Activated CD4-positive, alpha-beta memory T cell treated with anti-CD3 and anti-CD28 coated beads, Interleukin-2, amount 10 ng/mL, durations not matched to agents 7 days and 5 days (primary cell): ENCODE measurements around the gene LRRC73. TPM values are rescaled to one million over a fixed set of nuclear protein-coding genes. Genes with fewer than 3 reads are reported as not detected.

Source experiments
- CTCF ChIA-PET: fragments of 350-600 bp; sonication (Branson Sonifier 250); formaldehyde crosslinking; loops from one replicate; lab custom pipeline; 2021; ENCODE audit warnings: antibody characterized with exemption, inconsistent platforms; lab: Charles Lee
- POLR2A ChIA-PET: fragments of 350-600 bp; sonication (Branson Sonifier 250); formaldehyde crosslinking; loops from one replicate; lab custom pipeline; 2021; ENCODE audit warnings: antibody characterized with exemption; lab: Charles Lee
- DNase-seq: peaks from one replicate; pipeline ENCODE4 v3.0.0-alpha.2; 2020
- H3K27ac Mint-ChIP-seq: one replicate; pipeline ENCODE4 v1.8.0; 2021; ENCODE audit warnings: mild to moderate bottlenecking, mixed read lengths
- H3K27me3 Mint-ChIP-seq: one replicate; pipeline ENCODE4 v1.8.0; 2021; ENCODE audit warnings: mixed read lengths
- H3K36me3 Mint-ChIP-seq: one replicate; pipeline ENCODE4 v1.8.0; 2021; ENCODE audit warnings: low read depth, mixed read lengths
- H3K4me1 Mint-ChIP-seq: one replicate; pipeline ENCODE4 v1.8.0; 2021; ENCODE audit warnings: mixed read lengths
- H3K4me3 Mint-ChIP-seq: one replicate; pipeline ENCODE4 v1.8.0; 2021; ENCODE audit warnings: mild to moderate bottlenecking, mixed read lengths
- H3K9me3 Mint-ChIP-seq: one replicate; pipeline ENCODE4 v1.8.0; 2021; ENCODE audit warnings: mixed read lengths
- total RNA-seq, 2 experiments: library from RNA; stranded (reverse); gene quantifications; one replicate each; pipeline ENCODE4 v1.2.3, GENCODE V29; 2021

LRRC73 gene
- total RNA-seq, 2 experiments from 2014 or later, result 0.23 to 0.25 TPM

- Mint-ChIP-seq H3K4me1 (peaks cover 23% of the 10 kb centered on the region), H3K36me3 (peaks cover 15% of the 10 kb centered on the region), H3K27me3 (no peaks in the 10 kb centered on the region), H3K4me3 (no peak overlapping the region), H3K27ac (no peak overlapping the region), H3K9me3 (no peaks in the 10 kb centered on the region)
- CTCF ChIA-PET, result interaction anchor here (1.1 to 5.5 kb wide), 2 partner anchors 9 to 13 kb away, joined by 3 to 35 read pairs; partner anchors contain the start of gene LRRC73
- no peak for DNase-seq
- POLR2A ChIA-PET, result interaction anchor here (0.9 kb wide), 1 partner anchor 113 kb away, joined by 3 read pairs; no protein-coding TSS in a partner anchor
These were observed 13.1 kb downstream of the LRRC73 start for GRCh38 chr6:43497129-43497396.

GRCh38 chr6:43496370-43497128, 13.6 kb downstream of the LRRC73 start:
- Mint-ChIP-seq H3K27me3 (no peaks in the 10 kb centered on the region), H3K36me3 (peaks cover 12% of the 10 kb centered on the region), H3K4me1 (peaks cover 23% of the 10 kb centered on the region), H3K9me3 (no peaks in the 10 kb centered on the region), H3K27ac (no peak overlapping the region), H3K4me3 (no peak overlapping the region)
- no peak for DNase-seq
- POLR2A ChIA-PET, result interaction anchor here (0.9 to 2.3 kb wide), 2 partner anchors 19 to 113 kb away, joined by 3 to 10 read pairs; partner anchors contain the start of gene TJAP1
- CTCF ChIA-PET, result interaction anchor here (0.8 to 5.5 kb wide), 5 partner anchors 10 to 113 kb away, joined by 3 to 35 read pairs (median 4); partner anchors contain the start of genes DLK2 and LRRC73

GRCh38 chr6:43495409-43495941, 14.7 kb downstream of the LRRC73 start:
- peak; percentile 45 for DNase-seq
- H3K27me3 Mint-ChIP-seq, result no peaks in the 10 kb centered on the region
- no peaks in the 10 kb centered on the region for H3K9me3 Mint-ChIP-seq
- ChIA-PET CTCF (interaction anchor here (0.6 to 5.5 kb wide), 9 partner anchors 9 to 266 kb away, joined by 3 to 35 read pairs (median 4); partner anchors contain the start of genes DLK2 and DNPH1), POLR2A (interaction anchor here (0.8 to 2.3 kb wide), 6 partner anchors 10 to 126 kb away, joined by 3 to 10 read pairs (median 4); partner anchors contain the start of genes POLR1C, TJAP1, YIPF3 and ZNF318)
- H3K36me3 Mint-ChIP-seq, result peaks cover 4% of the 10 kb centered on the region
- H3K4me3 Mint-ChIP-seq, result no peak overlapping the region
- peak overlapping the region; percentile 86 for H3K27ac Mint-ChIP-seq
- peaks cover 23% of the 10 kb centered on the region for H3K4me1 Mint-ChIP-seq

- H3K4me3 Mint-ChIP-seq, result no peak overlapping the region
- CTCF ChIA-PET, result interaction anchor here (0.6 to 5.5 kb wide), 8 partner anchors 9 to 265 kb away, joined by 4 to 35 read pairs (median 4); partner anchors contain the start of genes DNPH1, POLR1C and YIPF3
- H3K4me1 Mint-ChIP-seq, result peaks cover 26% of the 10 kb centered on the region
- no peak for DNase-seq
- no peaks in the 10 kb centered on the region for H3K27me3 Mint-ChIP-seq
- H3K36me3 Mint-ChIP-seq, result peaks cover 4% of the 10 kb centered on the region
- POLR2A ChIA-PET, result interaction anchor here (0.7 to 2.3 kb wide), 6 partner anchors 11 to 125 kb away, joined by 3 to 10 read pairs (median 4); partner anchors contain the start of genes TJAP1 and ZNF318
- H3K9me3 Mint-ChIP-seq, result no peaks in the 10 kb centered on the region
- peak overlapping the region; percentile 86 for H3K27ac Mint-ChIP-seq
These were observed 15.4 kb downstream of the LRRC73 start for GRCh38 chr6:43494766-43495165.

GRCh38 chr6:43494321-43494720, 15.8 kb downstream of the LRRC73 start:
- ChIA-PET CTCF (interaction anchor here (0.6 to 5.5 kb wide), 6 partner anchors 10 to 265 kb away, joined by 4 to 35 read pairs (median 4); partner anchors contain the start of genes DNPH1, POLR1C and YIPF3), POLR2A (interaction anchor here (0.7 to 2.3 kb wide), 5 partner anchors 11 to 32 kb away, joined by 3 to 10 read pairs (median 5); partner anchors contain the start of gene TJAP1)
- no peak overlapping the region for H3K4me3 Mint-ChIP-seq
- no peak for DNase-seq
- no peaks in the 10 kb centered on the region for H3K27me3 Mint-ChIP-seq
- no peaks in the 10 kb centered on the region for H3K9me3 Mint-ChIP-seq
- H3K27ac Mint-ChIP-seq, result peak overlapping the region; percentile 14
- H3K4me1 Mint-ChIP-seq, result peaks cover 26% of the 10 kb centered on the region
- peaks cover 4% of the 10 kb centered on the region for H3K36me3 Mint-ChIP-seq

- Mint-ChIP-seq H3K36me3 (peaks cover 2% of the 10 kb centered on the region), H3K4me1 (peaks cover 26% of the 10 kb centered on the region), H3K27ac (peak overlapping the region; percentile 14), H3K9me3 (no peaks in the 10 kb centered on the region), H3K4me3 (no peak overlapping the region), H3K27me3 (no peaks in the 10 kb centered on the region)
- DNase-seq, result no peak
- ChIA-PET CTCF (interaction anchor here (1.0 to 5.5 kb wide), 2 partner anchors 13 to 23 kb away, joined by 5 to 35 read pairs; partner anchors contain the start of genes POLR1C and YIPF3), POLR2A (interaction anchor here (0.9 kb wide), 1 partner anchor 16 kb away, joined by 3 read pairs; no protein-coding TSS in a partner anchor)
These were observed 16.3 kb downstream of the LRRC73 start for GRCh38 chr6:43493833-43494232.

GRCh38 chr6:43493230-43493629, 16.9 kb downstream of the LRRC73 start:
- peaks cover 26% of the 10 kb centered on the region for H3K4me1 Mint-ChIP-seq
- H3K27me3 Mint-ChIP-seq, result no peaks in the 10 kb centered on the region
- no peak for DNase-seq
- H3K4me3 Mint-ChIP-seq, result no peak overlapping the region
- no peaks in the 10 kb centered on the region for H3K36me3 Mint-ChIP-seq
- no peak overlapping the region for H3K27ac Mint-ChIP-seq
- no peaks in the 10 kb centered on the region for H3K9me3 Mint-ChIP-seq
- CTCF ChIA-PET, result interaction anchor here (5.5 kb wide), 1 partner anchor 13 kb away, joined by 35 read pairs; no protein-coding TSS in a partner anchor
- POLR2A ChIA-PET, result interaction anchor here (0.9 kb wide), 1 partner anchor 15 kb away, joined by 3 read pairs; no protein-coding TSS in a partner anchor

- POLR2A ChIA-PET, result interaction anchor here (0.9 kb wide), 1 partner anchor 15 kb away, joined by 3 read pairs; no protein-coding TSS in a partner anchor
- CTCF ChIA-PET, result no interaction called here
- Mint-ChIP-seq H3K27me3 (no peaks in the 10 kb centered on the region), H3K4me1 (peaks cover 26% of the 10 kb centered on the region), H3K27ac (peak overlapping the region; percentile 36), H3K36me3 (no peaks in the 10 kb centered on the region), H3K9me3 (no peaks in the 10 kb centered on the region), H3K4me3 (no peak overlapping the region)
- DNase-seq, result no peak
These were observed 17.5 kb downstream of the LRRC73 start for GRCh38 chr6:43492673-43493072.

- DNase-seq, result no peak
- Mint-ChIP-seq H3K27ac (peak overlapping the region; percentile 36), H3K9me3 (no peaks in the 10 kb centered on the region), H3K27me3 (no peaks in the 10 kb centered on the region), H3K4me3 (no peak overlapping the region), H3K36me3 (no peaks in the 10 kb centered on the region), H3K4me1 (peaks cover 26% of the 10 kb centered on the region)
- ChIA-PET POLR2A (no interaction called here), CTCF (no interaction called here)
These were observed 18.1 kb downstream of the LRRC73 start for GRCh38 chr6:43491750-43492661.

- no peak for DNase-seq
- Mint-ChIP-seq H3K4me3 (no peak overlapping the region), H3K27ac (no peak overlapping the region), H3K27me3 (no peaks in the 10 kb centered on the region), H3K9me3 (no peaks in the 10 kb centered on the region), H3K4me1 (peaks cover 23% of the 10 kb centered on the region), H3K36me3 (no peaks in the 10 kb centered on the region)
- CTCF ChIA-PET, result interaction anchor here (0.8 kb wide), 1 partner anchor 16 kb away, joined by 4 read pairs; no protein-coding TSS in a partner anchor
- POLR2A ChIA-PET, result no interaction called here
These were observed 19.6 kb downstream of the LRRC73 start for GRCh38 chr6:43490523-43490939.

GRCh38 chr6:43489277-43490072, 20.7 kb downstream of the LRRC73 start:
- no peak overlapping the region for H3K27ac Mint-ChIP-seq
- no peak overlapping the region for H3K4me3 Mint-ChIP-seq
- H3K27me3 Mint-ChIP-seq, result no peaks in the 10 kb centered on the region
- POLR2A ChIA-PET, result no interaction called here
- H3K9me3 Mint-ChIP-seq, result no peaks in the 10 kb centered on the region
- peaks cover 13% of the 10 kb centered on the region for H3K4me1 Mint-ChIP-seq
- no peak for DNase-seq
- no peaks in the 10 kb centered on the region for H3K36me3 Mint-ChIP-seq
- CTCF ChIA-PET, result interaction anchor here (0.8 kb wide), 1 partner anchor 17 kb away, joined by 4 read pairs; no protein-coding TSS in a partner anchor
